ENCODE measurements around the gene HECTD3.

The HECTD3 gene

DNA sequence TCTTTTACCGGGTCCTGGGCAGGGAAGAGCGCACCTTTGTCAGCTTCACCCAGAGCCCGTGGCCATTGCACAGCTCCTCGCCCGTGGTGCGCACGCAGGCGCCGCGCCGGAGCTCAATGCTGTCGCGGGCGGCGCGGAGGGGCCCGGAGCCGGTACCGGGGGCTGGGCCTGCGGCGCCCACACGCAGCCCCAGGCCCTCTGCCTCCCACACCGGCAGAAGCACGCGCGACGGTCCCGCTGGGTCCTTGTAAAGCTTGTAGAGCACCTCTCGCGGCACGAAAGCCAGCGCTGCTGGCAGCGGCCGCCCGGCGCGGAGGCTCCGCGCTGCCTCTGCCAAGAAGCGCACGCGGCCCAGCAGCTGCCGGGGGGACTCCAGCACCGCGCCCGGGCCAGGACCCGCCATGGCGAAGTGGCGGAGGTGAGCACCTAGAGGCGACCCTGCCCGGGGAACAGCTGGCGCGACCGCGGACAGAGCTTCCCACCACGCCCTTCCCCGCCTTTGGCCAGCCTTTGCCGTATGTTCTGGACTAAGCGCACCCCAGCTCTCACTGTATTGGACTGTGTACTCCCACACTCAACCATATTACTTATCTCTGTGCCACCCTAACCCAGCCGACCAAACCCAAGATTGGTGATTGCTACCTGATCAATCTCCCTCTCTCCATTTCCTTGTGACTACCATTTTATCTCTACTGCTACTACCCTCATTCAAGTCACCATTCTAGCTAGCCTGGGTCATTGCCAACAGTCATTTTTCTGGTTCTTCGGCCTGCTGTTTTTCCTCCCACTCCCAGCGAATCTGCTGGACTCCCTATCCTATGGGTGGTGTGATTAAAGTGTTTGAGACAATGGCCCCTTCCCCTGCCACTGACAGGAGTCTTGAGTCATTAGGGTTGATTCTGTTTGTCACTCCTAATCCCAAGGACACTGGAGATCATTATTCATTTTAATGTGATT is at the start of gene HECTD3:
Gene HECTD3, minus strand, starts transcription at position 470 of the 957 bp plus-strand sequence. Its CDS starts 67 bp downstream, at position 403.
- DNase-seq: peak; percentile 87

DNA sequence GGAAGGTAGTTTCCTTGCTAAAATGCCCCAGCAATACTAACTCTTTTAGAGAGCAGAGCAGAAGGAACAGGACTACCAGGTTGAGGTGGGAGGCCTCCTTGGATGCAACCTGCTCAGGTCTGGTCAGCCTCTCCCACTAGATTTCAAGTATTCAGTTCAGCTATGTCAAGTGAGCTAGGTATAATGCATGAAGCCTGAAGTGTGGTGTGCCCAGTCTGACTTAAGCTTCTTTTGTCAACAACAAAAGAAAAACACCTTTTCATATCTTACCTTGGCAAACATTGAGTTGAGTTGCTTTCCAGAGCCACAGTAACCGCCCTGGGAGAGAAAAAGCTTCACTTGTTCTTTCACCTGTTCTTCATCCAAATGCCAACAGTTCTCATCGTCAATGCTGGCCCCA is 48.7 kb upstream of the HECTD3 start:
- DNase-seq: no peak

DNA sequence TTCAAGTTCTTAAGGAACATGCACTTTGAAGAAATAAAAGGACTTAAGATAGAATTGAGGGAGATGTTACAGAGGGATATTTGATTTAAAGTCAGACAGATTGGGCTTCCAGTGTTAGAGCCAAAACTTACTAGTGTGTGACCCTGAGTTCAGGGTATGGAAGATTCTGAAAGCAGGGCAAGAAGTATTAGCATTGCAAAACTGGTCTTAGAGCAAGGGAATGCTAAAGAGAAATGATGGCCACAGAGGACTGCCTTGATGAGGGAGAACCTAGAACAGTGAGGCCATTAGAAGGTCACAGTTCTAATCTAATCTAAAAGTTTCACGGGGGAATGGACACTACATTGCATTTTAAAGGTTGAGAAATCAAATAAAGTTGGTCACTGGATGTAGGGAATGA is 46.4 kb upstream of the HECTD3 start:
- no peak for DNase-seq

DNA sequence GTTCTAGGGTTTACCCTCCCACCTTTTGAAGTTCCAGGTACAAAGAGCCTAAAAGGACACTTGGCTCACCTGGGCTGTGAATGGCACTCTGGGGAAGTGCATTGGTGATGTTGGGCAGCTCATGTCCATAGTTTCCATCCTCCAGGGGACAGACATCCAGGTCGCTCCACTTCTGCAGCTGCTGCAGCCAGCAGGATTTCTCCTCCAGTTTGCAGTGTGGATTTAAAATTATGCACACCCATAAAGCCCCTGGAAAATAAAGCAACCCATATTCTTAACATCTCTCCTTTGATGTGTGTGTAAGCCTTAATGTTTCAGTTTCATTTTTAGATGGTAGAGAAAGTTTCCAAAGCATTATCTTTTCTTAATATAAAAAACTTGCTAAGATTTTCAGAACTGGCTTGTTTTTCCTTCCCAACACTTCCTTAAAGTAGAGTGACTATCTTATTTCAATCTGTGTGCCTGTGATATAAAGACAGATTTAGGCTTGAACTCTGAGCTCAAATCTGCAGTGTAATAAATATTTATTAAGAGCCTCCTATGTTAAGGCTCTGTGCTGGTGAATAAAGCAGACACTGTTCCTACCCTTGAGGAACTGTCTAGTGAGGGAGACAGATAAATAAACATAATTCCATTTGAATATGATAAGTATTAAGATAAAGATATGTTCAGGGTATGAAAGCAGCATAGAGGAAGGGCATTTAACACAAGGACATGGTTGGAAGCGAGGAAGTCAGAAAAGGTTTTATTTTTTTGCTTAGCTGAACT is 40.1 kb upstream of the HECTD3 start:
- no peak for DNase-seq

DNA sequence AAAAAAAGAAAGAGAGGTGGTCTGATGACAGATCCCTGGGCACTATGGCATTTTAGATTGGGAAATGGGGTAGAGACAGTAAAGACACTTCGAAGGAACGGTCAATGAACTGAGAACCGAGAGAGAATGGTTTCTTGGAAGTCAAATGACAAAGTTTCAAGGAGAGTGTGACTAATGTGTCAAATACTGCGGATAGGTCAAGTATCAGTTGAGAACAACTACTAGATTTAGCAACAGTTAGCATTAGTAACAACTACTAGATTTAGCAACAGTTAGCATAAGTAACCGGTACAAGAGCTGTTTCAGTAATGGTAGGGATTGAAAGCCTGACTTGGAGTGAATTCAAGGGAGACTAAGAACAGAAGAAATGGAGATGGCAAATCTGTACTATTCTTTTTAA is 35.9 kb upstream of the HECTD3 start:
- DNase-seq: no peak

DNA sequence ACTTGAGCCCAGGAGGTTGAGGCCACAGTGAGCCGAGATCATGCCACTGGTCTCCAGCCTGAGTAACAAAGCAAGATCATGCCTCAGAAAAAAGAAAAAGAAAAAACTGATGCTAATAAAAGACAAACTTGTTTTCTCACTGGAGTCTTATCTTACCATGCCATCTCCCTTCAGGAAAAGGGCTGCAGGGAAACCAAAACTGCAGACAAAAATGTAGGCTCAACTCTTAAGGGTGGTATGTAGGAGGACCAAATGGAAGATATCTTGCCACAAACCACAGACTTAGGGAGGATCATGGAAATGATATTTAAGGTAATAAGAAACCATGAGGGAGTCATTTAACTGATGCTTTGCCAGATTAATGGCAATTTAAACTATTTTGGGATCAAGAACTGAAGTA is 33.8 kb upstream of the HECTD3 start:
- DNase-seq: no peak

DNA sequence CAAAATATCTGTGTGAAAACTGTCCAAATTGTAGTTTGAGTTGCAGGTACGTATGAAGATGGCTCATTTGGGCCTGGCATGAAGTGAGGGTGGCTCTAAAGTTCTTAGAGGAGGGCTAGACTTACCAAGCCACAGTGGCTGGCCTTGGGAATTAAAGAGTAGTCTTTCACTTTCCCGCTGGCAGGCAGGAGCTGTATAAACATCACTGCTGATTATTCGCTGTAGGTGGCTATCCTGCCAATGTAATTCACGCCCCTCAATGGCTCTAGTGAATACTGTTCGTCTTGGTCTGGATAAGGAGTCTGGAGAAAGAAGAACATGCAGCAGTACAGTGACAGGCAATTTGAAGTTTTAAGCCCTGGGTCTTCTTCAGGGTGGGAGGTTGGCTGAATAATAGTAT is 32.0 kb upstream of the HECTD3 start:
- DNase-seq: no peak

DNA sequence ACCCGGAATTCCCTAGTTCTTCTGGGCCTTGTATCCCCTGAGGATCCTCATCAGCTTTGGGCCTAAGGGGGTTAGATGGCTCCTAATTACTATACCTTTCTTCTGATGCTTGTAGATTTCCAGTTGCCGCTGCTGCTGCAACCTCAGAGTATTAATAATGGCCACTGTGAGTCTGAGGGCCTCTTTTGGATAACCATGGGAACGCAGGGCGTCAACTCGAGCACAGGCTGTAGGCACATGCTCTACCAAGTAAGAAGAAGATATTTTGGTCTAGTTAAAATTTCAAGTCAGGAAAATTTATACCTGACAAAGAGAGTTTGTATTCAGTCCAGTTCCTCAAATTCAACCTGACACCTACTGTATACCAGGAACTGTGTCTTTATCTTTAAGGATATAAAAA is 29.2 kb upstream of the HECTD3 start:
- no peak for DNase-seq

DNA sequence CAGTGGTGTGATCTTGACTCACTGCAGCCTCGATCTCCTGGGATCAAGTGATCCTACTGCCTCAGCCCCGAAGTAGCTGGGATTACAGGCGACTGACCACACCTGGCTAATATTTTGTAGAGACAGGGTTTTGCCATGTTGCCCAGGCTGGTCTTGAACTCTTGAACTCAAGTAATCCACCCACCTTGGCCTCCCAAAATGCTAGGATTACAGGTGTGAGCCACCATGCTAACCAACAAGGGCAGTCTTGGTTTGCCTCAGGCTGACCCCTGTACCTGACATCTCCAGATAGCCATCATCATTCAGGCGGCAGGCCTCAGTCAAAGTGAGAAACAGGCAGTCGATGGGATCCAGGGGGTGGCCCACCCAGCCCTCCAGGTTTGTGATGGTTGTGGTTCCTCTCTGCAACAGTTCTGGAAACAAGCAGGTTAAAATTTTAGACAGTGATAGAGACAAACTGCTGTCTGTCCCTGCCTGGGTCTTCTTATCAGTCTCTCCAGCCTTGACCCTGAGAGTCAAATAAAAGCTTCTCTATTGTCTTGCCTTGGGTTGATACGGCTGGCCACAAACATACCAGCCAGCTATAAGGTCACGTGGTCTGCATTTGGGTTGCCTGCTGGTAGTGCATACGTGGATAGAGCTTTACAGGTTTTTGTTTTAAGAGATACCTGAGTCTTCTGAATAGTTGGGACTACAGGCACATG is 27.7 kb upstream of the HECTD3 start:
- DNase-seq: no peak

DNA sequence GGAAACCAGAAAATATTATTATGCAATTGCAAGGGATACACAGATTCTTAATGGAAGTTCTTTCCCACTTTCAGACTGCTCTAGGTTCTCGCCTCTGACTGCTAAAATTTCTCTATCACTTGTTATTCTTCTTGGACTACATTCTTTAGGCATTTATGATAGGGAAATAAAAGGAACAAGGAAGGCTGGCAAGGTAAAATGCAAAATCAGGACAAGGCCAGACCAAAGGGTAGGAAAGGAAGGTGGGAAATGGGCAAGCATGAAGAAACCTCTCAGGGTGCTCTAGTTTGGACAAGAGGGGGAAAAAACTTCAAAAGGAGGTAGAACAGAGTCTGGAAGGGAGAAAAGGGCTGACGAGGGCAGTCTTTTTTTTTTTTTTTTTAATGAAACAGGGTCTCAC is 27.1 kb upstream of the HECTD3 start:
- no peak for DNase-seq

DNA sequence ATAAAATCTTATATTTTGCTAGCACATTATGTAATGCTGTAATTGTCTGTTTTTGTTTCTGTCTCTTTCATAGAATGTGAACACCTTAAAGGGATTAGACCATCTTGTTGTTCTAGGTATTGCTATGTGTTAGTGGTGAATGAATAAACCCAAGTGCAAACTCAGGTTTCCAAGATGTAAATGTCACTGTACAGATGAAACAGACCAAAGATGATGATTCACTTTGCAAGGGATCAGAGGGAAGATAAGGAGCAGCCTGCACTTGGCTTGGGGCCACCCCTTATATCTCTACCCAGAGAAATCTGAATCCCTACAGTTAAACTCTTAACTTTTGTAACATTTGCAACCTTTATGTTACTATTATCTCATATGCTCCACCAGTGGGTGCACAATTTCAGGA is 26.3 kb upstream of the HECTD3 start:
- no peak for DNase-seq

DNA sequence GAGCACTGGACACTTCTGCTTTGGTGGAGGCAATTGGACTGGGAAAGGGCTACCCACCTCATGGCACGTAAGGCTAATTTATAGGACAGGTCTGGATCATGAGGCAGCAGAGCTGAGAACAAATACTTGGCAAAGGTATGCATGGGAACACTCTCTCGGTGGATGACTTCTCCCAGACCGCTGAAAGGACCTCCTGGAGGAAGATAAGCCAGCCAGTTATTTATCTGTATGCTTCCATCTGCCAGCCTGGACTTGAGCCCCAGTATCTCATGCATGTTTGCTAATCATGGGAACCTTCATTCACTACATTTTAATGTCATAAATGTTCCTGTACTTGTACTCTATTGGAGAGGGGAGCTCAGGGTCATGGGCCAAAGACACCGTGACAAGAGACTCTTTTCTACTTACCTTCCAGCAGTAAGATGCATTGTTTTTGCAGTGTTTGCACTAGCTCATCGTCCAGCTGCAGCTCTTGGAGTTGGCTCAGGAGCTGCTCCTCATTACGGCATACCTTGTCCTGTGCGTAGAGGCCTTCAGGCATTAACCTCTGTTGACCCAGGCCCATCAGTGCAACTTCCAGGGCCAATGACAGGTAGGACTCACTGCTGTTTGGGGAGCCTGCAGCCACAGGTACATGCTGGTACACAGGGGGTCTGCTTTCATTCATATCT is 24.6 kb upstream of the HECTD3 start:
- no peak for DNase-seq

DNA sequence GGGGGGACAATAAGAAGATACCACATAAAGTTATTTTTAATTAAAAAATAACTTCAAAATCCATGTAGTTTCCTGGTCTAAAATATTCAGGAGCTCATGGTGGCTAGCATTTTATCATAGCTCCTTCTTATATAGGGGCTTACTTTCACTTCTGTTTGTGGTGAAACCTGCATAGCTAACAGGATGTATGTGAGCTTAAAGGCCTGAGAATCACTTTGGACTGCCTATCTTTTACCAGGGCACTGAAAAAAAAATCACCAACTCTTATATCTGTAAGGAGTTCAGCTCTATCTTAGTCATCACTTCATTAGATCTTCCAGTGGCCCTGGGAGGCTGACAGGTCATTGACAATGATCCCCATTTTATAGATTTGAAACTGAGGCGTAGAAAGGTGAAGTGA is 22.2 kb upstream of the HECTD3 start:
- no peak for DNase-seq

DNA sequence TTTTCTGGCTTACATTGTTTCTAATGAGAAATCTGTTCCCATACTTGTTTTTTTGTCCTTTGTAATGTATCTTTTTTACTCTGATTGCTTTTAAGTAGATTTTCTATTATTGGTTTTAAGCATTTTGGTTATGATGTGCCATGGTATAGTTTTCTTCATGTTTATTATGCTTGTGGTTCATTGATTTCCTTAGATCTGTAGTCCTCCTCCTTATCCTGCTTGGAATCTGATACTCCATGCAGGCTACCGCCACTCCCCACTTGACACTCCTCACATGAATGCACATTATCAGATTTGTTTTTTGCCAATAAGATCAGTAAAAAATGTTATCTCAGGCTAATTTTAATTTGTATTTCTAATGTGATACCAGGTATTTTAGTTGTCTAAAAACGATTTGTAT is 21.7 kb upstream of the HECTD3 start:
- DNase-seq: no peak

DNA sequence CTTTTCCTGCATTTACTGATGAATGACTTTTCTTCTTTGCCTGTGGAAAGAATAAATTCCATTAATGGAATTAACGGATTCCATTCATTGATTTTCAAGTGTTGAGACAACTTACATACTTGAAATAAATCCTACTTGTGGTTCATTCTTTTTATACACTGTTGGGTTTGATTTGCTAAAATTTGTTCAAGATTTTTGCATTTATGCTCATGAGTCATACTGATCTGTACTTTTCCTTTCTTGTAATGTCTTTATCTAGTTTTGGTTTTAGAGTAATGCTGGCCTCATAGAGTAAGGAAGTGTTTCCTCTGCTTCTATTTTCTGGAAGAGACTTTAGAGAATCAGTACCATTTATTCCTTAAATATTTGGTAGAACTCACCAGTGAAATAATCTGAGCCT is 15.3 kb upstream of the HECTD3 start:
- DNase-seq: no peak

DNA sequence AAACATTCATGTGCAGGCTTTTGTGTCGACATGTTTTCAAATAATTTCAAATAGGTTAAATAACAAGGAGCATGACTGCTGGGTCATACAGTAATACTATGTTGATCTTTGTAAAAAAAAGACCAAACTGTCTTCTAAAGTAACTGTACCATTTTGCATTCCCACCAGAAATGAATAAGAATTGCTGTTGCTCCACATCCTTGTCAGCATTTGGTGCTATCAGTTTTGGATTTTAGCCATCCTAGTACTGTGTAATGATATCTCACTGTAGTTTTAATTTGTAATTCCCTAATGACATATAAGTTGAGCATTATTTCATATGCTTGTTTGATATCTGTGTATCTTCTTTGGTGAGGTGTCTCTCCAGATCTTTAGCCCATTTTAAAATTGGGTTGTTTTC is 12.5 kb upstream of the HECTD3 start:
- DNase-seq: no peak

DNA sequence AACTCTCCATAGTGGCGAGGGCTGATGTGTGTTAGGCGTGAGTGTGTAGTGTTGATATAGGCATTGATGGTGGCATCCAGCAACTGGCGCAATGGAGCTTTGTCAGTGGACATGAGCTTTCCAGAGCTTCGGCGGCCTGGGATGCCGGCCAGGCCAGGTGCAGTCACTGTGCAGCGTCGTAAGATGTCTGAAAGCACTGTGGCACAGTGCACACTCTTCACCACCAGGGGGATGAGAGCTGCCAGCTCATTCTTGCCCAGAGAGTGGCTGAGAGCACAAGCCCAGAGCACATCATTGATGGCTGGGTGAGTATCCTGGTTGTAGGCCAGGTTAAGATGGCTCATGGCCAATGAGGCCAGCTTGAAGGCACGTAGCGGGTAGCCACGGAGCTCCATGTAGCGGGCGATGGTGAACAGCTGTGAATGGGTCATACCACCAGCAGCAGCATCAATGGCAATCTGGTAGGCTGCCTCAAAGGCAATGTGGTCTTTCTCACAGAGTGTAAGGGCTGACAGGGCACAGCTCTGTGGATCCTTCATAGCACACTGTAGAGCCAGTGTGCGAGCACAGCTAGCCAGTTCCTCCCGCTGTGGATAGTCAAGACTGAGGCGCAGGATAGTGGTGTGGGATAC is 7.6 kb upstream of the HECTD3 start:
- DNase-seq: peak; percentile 79

DNA sequence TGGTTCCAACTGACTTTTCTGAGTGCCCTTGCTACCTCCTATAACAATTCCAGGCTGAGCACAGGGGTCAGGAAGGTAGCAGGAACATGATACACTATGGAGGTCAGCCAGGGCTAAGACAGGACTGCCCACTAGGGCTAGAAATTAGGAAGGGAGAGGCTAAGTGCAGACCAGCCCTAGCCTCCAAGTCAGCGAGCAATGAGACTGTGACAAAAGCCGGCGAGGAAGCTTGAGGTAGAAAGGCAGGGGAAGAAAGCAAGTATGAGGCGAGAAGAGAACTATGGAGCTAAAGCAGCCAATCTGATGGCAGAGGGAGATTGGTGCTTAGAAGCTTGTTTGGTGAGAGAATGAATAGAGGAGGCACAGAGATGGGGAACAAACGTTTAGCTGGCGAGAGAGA is 5.6 kb upstream of the HECTD3 start:
- no peak for DNase-seq

DNA sequence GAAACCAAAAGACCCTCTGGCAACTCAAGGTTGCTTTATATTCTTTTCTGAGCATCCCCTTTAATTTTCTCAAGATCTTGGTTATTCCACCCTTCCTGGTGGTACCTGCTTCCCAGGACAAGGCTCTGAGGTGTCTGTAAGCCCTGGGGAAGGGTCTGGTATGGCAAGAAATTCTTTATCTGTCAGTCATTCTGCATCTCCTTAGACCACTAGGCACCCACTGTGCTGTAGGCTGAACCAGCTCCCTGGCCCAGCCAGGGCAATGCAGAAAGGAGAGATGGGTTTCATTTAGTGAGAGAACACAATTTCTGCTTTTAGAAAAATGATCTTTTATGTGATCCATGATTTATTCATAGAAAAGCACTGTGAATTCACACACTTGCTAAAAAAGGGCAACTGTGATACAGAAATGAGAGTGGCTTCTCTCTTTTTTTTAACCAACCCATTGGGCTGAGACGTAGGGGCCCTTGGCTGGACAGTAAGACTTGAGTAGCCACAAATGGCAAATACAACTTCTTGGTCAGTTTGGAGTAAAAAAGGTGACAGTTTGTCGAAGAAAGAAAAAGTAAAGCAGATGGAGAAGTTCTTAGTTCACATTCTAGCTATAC is 5.1 kb upstream of the HECTD3 start:
- no peak for DNase-seq

DNA sequence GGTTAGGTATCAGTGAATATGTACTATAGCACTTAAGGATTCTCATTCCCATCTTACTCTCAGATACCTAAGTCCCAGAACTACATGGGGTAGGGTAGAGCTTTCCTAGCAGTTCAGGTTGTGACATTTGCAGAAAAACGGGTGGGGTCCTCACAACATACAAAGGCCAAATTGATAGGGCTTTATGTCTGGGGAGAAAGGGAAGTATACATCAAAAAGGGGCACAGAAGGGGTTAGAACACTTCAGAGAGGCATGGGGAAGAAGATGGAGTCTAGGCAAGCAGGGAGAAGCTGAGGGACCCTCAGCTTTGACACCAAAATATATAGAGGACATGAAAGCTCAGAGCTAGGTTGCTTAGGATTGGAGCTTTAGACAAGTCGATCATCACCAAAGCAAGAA is 4.6 kb upstream of the HECTD3 start:
- no peak for DNase-seq

DNA sequence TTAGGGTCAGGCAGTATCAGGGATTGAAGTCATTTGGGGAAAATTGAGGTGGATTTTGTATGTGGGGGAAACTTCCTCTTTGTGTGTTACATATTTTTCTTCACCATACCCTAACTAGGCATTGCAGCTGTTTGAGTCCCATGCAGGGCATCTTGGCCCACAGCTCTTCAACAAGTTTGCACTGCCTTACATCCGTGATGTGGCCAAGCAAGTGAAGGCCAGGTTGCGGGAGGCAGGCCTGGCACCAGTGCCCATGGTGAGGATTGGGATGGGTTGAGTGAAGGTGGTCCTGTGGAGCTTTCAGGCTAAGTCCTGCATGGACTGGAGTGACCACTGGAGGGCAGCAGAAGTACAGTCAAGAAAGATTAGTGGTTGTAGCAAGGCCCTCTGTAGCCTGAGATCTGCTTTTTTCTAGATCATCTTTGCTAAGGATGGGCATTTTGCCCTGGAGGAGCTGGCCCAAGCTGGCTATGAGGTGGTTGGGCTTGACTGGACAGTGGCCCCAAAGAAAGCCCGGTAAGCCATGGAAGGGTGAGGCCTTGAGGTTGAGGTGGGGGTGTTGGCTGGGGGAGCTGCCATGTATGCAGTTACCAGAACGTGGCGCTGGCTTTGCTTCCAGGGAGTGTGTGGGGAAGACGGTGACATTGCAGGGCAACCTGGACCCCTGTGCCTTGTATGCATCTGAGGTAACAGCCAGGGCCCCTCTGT is 3.4 kb upstream of the HECTD3 start:
- peak; percentile 72 for DNase-seq

Data from NCI-H1105 treated with DMSO at 0.1 percent for 48 hours (cell line).